ENCODE measurements around the gene UBQLN2. TPM values are rescaled to one million over a fixed set of nuclear protein-coding genes. Genes with fewer than 3 reads are reported as not detected.

Gene UBQLN2
- total and polyA plus RNA-seq, 10 of the 15 experiments (the other 5 are each of a cell fraction or from before 2014, with no cell fraction given): 2.4 to 41.3 (median 17.0) TPM

DNA sequence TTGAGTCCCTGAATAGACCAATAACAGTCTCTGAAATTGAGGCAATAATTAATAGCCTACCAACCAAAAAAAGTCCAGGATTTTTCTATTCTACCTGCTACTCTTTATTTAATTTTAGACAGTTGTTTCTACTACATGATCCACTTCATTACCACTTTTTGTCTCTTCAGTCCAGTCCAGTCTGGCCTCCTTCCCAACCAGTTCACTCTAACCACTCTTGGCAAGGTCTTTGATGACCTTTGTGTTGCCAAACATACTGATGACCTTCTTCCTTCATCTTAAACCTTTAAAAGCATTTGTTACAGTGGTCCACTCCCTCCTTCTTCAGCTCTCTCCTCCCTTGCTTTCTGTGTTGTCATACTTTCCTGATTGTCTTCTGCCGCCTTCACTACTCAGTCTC, 12.8 kb upstream of the UBQLN2 start (continued):
- TF ChIP-seq NKRF (conservative IDR thresholded peaks at IDR 0.05) (no peak), BHLHE40 (IDR thresholded peaks at IDR 0.05; ENCODE audit: borderline replicate concordance in 1 of 2, low read depth in 2 of 2, low read length in 1 of 2) (no peak), STAT1 (conservative IDR thresholded peaks at IDR 0.05) (no peak), IRF4 (IDR thresholded peaks at IDR 0.05; ENCODE audit: low read depth, low read length) (no peak), ZNF207 (IDR thresholded peaks at IDR 0.05; ENCODE audit: borderline replicate concordance) (no peak), E2F4 (IDR thresholded peaks at IDR 0.05; ENCODE audit: low read depth, low read length) (no peak), MEF2A (IDR thresholded peaks at IDR 0.05; ENCODE audit: insufficient read depth, low read depth, low read length) (no peak), EZH2 (IDR thresholded peaks at IDR 0.05; ENCODE audit: borderline replicate concordance, control insufficient read depth, low read depth, low read length) (no peak)

DNA sequence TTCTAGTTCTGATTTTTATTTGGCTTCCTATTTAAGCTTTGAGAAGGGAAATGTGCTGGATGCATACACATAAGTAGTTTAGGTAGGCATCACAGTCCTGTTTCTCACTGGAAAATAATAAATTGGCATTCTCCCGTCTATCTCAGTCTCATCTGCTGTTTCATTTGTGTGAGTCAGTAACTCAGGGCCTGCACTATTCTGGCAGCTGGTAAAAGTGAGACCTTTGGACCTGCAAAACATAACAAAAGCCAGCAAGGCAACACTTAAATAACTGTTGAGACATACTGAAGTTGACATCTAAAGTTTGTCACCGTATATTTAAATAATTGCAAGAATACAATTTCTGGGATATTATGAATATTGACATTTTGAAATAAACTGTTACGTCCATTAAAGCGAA, 8.6 kb upstream of the UBQLN2 start:
- Histone ChIP-seq H3K9me3 (replicated peaks; ENCODE audit: control insufficient read depth, insufficient read depth, low read length) (no peaks in the 10 kb centered on the region), H3K9ac (ENCODE audit: control insufficient read depth, insufficient read depth, low read length) (no peak overlapping the region), H3K4me2 (ENCODE audit: control insufficient read depth, insufficient read depth) (no peak overlapping the region), H4K20me1 (ENCODE audit: control insufficient read depth, insufficient read depth) (no peaks in the 10 kb centered on the region), H3K27ac (ENCODE audit: control insufficient read depth, insufficient read depth) (no peak overlapping the region), H3K79me2 (ENCODE audit: control insufficient read depth, insufficient read depth, low read length) (no peaks in the 10 kb centered on the region), H3K4me3 (no peak overlapping the region), H3K36me3 (ENCODE audit: control insufficient read depth in 2 of 2, insufficient read depth in 2 of 2, low read length in 1 of 2) (no peaks in the 10 kb centered on the region), H2AFZ (ENCODE audit: control insufficient read depth, low read depth, low read length) (no peak overlapping the region), H3K27me3 (replicated peaks in 1 of 2; ENCODE audit: control insufficient read depth in 2 of 2, insufficient read depth in 2 of 2, low read length in 1 of 2) (no peaks in the 10 kb centered on the region), H3K4me1 (ENCODE audit: control insufficient read depth, insufficient read depth, low read length) (no peaks in the 10 kb centered on the region)
- no TSS peak for BruUV-seq (replicated peaks)
- intact Hi-C loops (cut with micrococcal nuclease; ENCODE audit: unreplicated experiment) (no loop called here), in situ Hi-C loops (cut with MboI) (loop anchor here (25.0 kb wide), 5 partner anchors 182 to 1393 kb away; partner anchors contain the start of genes NBDY, SPIN2A, SPIN3 and ZXDA)
- ChIA-PET CTCF (no interaction called here), POLR2A (no interaction called here), SMC1A (ENCODE audit: uncharacterized antibody, unreplicated experiment) (no interaction called here), RAD21 (ENCODE audit: unreplicated experiment) (no interaction called here)
- FAIRE-seq: no peak
- no peak for DNase-seq (ENCODE audit: low read depth, low spot score)
- ATAC-seq: no peak
- 37% methylated on average over 4 of the region's 4 CpGs for WGBS (ENCODE audit: insufficient coverage, insufficient replicate concordance, low lambda C conversion rate, missing lambda C conversion rate)
- TF ChIP-seq HSF1 (IDR thresholded peaks at IDR 0.05; ENCODE audit: low read depth, low read length) (no peak), PAX8 (IDR thresholded peaks at IDR 0.05) (no peak), IKZF2 (IDR thresholded peaks at IDR 0.05) (no peak), MEF2B (IDR thresholded peaks at IDR 0.05; ENCODE audit: partially characterized antibody, poor library complexity, severe bottlenecking) (no peak), ESRRA (IDR thresholded peaks at IDR 0.05; ENCODE audit: low read length) (no peak), EGR1 (IDR thresholded peaks at IDR 0.05; ENCODE audit: borderline replicate concordance in 1 of 2, low read depth in 2 of 2, low read length in 2 of 2) (no peak), IKZF1 (conservative IDR thresholded peaks at IDR 0.05) (no peak)
- TF ChIP-seq, protein P1, sequence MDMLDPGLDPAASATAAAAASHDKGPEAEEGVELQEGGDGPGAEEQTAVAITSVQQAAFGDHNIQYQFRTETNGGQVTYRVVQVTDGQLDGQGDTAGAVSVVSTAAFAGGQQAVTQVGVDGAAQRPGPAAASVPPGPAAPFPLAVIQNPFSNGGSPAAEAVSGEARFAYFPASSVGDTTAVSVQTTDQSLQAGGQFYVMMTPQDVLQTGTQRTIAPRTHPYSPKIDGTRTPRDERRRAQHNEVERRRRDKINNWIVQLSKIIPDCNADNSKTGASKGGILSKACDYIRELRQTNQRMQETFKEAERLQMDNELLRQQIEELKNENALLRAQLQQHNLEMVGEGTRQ (IDR thresholded peaks at IDR 0.05; ENCODE audit: borderline replicate concordance, low read depth, low read length): no peak
- TF ChIP-seq, protein P2, sequence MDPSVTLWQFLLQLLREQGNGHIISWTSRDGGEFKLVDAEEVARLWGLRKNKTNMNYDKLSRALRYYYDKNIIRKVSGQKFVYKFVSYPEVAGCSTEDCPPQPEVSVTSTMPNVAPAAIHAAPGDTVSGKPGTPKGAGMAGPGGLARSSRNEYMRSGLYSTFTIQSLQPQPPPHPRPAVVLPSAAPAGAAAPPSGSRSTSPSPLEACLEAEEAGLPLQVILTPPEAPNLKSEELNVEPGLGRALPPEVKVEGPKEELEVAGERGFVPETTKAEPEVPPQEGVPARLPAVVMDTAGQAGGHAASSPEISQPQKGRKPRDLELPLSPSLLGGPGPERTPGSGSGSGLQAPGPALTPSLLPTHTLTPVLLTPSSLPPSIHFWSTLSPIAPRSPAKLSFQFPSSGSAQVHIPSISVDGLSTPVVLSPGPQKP (IDR thresholded peaks at IDR 0.05; ENCODE audit: low read depth, low read length): no peak
